HepG2 (cell line): ENCODE data around the gene EIF3L. TPM values are rescaled to one million over a fixed set of nuclear protein-coding genes. Genes with fewer than 3 reads are reported as not detected.
A peak's percentile ranks its signal among the peaks of the same experiment; 100 is the strongest.

Experiments
- AHR ChIP-seq: IDR thresholded peaks from 2 replicates; pipeline ENCODE4 v1.6.1; 2018; ENCODE audit warnings: missing genetic modification reagents, missing compliant biosample characterization
- BRCA1 ChIP-seq: sonication (generic); formaldehyde crosslinking; IDR thresholded peaks from 2 replicates; pipeline ENCODE4 v1.4.0; 2020; ENCODE audit warnings: missing genetic modification reagents
- CBFB ChIP-seq: sonication (generic); formaldehyde crosslinking; IDR thresholded peaks from 2 replicates; pipeline ENCODE4 v1.4.0; 2020; ENCODE audit warnings: missing genetic modification reagents
- CCAR2 ChIP-seq: fragments of 200-400 bp; formaldehyde crosslinking; optimal IDR thresholded peaks from 2 replicates; pipeline ENCODE3; 2018; ENCODE audit warnings: low read depth, mild to moderate bottlenecking, low read length, moderate library complexity
- FOXC1 ChIP-seq: sonication (generic); formaldehyde crosslinking; IDR thresholded peaks from 2 replicates; pipeline ENCODE4 v1.8.0; 2022; ENCODE audit warnings: mild to moderate bottlenecking, missing genetic modification reagents, borderline replicate concordance
- HCFC1 ChIP-seq: fragments of 150-350 bp; IDR thresholded peaks from 2 replicates; pipeline ENCODE4 v1.6.1; 2014; ENCODE audit warnings: low read depth, low read length
- JDP2 ChIP-seq: sonication (generic); formaldehyde crosslinking; IDR thresholded peaks from 2 replicates; pipeline ENCODE4 v1.8.1; 2022; ENCODE audit warnings: missing genetic modification reagents, borderline replicate concordance
- KAT2B ChIP-seq: fragments of 150-350 bp; IDR thresholded peaks from 2 replicates; pipeline ENCODE4 v1.6.1; 2014; ENCODE audit warnings: low read depth, low read length, borderline replicate concordance
- MAFG ChIP-seq: sonication (generic); formaldehyde crosslinking; IDR thresholded peaks from 2 replicates; pipeline ENCODE4 v1.5.1; 2020; ENCODE audit warnings: mild to moderate bottlenecking, missing genetic modification reagents
- PLRG1 ChIP-seq: fragments of 450-650 bp; conservative IDR thresholded peaks from 2 replicates; pipeline ENCODE4 v1.6.1; 2016
- WIZ ChIP-seq: sonication (generic); formaldehyde crosslinking; IDR thresholded peaks from 2 replicates; pipeline ENCODE4 v1.5.1; 2020; ENCODE audit warnings: mild to moderate bottlenecking, missing genetic modification reagents
- ZNF10 ChIP-seq: sonication (generic); formaldehyde crosslinking; IDR thresholded peaks from 2 replicates; pipeline ENCODE4 v1.4.0; 2020; ENCODE audit warnings: mild to moderate bottlenecking, low read depth, missing genetic modification reagents, borderline replicate concordance
- ZNF263 ChIP-seq: sonication (generic); formaldehyde crosslinking; IDR thresholded peaks from 2 replicates; pipeline ENCODE4 v1.4.0; 2020; ENCODE audit warnings: missing genetic modification reagents
- ZNF264 ChIP-seq: sonication (generic); formaldehyde crosslinking; IDR thresholded peaks from 2 replicates; pipeline ENCODE4 v1.4.0; 2020; ENCODE audit warnings: missing genetic modification reagents
- ZNF501 ChIP-seq: sonication (generic); formaldehyde crosslinking; IDR thresholded peaks from 2 replicates; pipeline ENCODE4 v1.5.1; 2020; ENCODE audit warnings: mild to moderate bottlenecking, moderate library complexity, missing genetic modification reagents
- ZNF546 ChIP-seq: sonication (generic); formaldehyde crosslinking; conservative IDR thresholded peaks from 2 replicates; pipeline ENCODE4 v1.8.1; 2023; ENCODE audit warnings: mild to moderate bottlenecking, missing genetic modification reagents
- ZNF569 ChIP-seq: sonication (generic); formaldehyde crosslinking; IDR thresholded peaks from 2 replicates; pipeline ENCODE4 v1.5.0; 2020; ENCODE audit warnings: mild to moderate bottlenecking, missing genetic modification reagents, moderate library complexity, borderline replicate concordance
- ZNF616 ChIP-seq: sonication (generic); formaldehyde crosslinking; IDR thresholded peaks from 2 replicates; pipeline ENCODE4 v1.5.0; 2020; ENCODE audit warnings: low read depth, mild to moderate bottlenecking, missing genetic modification reagents
- ZNF670 ChIP-seq: sonication (generic); formaldehyde crosslinking; IDR thresholded peaks from 2 replicates; pipeline ENCODE4 v1.8.0; 2022; ENCODE audit warnings: mild to moderate bottlenecking, missing genetic modification reagents, borderline replicate concordance
- ZNF672 ChIP-seq: sonication (generic); formaldehyde crosslinking; IDR thresholded peaks from 2 replicates; pipeline ENCODE4 v1.8.1; 2022; ENCODE audit warnings: missing genetic modification reagents
- ZNF780A ChIP-seq: sonication (generic); formaldehyde crosslinking; IDR thresholded peaks from 2 replicates; pipeline ENCODE4 v1.8.0; 2022; ENCODE audit warnings: mild to moderate bottlenecking, missing genetic modification reagents, moderate library complexity
- polyA plus RNA-seq, 8 experiments: library from polyadenylated mRNA; depleted of rRNA in 3 of 8; stranded (reverse) in 7 of 8; unstranded in 1 of 8; fragments of >200 nt; fragmentation: Illumina TruSeq in 4 of 8; extraction: Trizol in 4 of 8; gene quantifications; 2 replicates each; pipeline versions ENCODE4 v1.2.1 to v1.2.3, GENCODE V29; 2011 to 2016; ENCODE audit warnings: low read depth in 4 of 8, missing spikeins in 1 of 8, mixed read lengths in 1 of 8; ENCODE audit not compliant: insufficient read depth in 1 of 8
- total RNA-seq, 5 experiments: library from RNA; depleted of rRNA; stranded (reverse); fragments of >200 nt; fragmentation: Illumina TruSeq; extraction: Trizol; gene quantifications; 2 replicates each; pipeline ENCODE4 v1.2.3, GENCODE V29; 2016; ENCODE audit warnings: low read depth in 1 of 5
- TF ChIP-seq, protein P1 (sequence below): sonication (generic); formaldehyde crosslinking; IDR thresholded peaks from 2 replicates; pipeline ENCODE4 v1.4.0; 2020; ENCODE audit warnings: mild to moderate bottlenecking, missing genetic modification reagents
- TF ChIP-seq, protein P2 (sequence below): sonication (generic); formaldehyde crosslinking; IDR thresholded peaks from 2 replicates; pipeline ENCODE4 v1.4.0; 2020; ENCODE audit warnings: missing genetic modification reagents
- TF ChIP-seq, protein P3 (sequence below): IDR thresholded peaks from 2 replicates; pipeline ENCODE4 v1.6.1; 2016; ENCODE audit warnings: low read depth

Gene EIF3L
- total and polyA plus RNA-seq, 2 of the 13 experiments (the other 11 are each of a cell fraction or from before 2014, with no cell fraction given) = 514 to 793 TPM

DNA sequence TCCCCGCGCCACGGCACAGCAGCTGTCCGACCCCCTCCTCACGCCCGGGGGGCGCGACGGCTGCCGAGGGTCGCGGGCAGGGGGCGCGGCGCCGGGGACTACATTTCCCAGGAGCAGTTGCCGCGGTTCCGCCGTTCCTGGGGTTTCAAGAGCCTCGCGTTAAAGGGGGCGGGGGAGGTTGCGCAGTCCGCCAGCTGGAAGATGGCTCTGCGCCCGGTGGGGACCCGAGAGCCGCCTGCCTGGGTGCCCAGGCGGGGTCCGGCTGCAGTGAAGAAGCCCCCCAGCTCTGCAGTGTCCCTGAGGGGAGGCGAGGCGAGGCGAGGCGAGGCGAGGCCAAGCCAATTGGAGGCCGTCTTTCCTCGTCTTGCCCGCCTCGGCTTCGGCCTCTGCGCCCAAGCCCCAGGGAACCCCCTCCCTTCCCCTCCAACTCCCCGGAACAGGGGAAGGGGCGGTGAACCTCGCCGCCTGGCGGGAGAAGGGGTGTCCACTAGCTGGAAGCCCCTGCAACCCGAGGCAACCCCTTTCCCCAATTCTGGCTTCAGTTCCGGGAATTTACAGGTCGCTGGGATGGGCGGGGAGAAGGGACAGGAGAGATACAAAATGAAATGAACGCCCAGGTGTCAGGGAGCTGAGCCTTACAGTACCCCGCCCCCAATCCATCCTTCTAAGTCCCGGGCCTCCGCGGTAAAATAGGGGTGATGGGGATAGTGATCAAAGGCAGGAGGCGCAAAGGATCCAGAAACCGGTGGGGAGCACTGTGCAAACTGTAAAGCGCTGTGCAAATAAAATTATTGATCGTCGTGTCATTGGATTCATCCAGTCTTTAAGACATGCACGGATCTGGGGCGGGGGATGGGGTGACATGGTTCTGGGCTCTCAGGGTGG lies 46.7 kb upstream of the EIF3L start (continued):
- TF ChIP-seq ZNF264 (CRISPR knock-in tag) (no peak), ZNF780A (CRISPR knock-in tag) (no peak), ZNF10 (CRISPR knock-in tag) (no peak), ZNF569 (CRISPR knock-in tag) (no peak), ZNF616 (CRISPR knock-in tag) (no peak; the same call in 1 of the 2 replicates), PLRG1 (no peak), KAT2B (peak; percentile 49; the same call in 1 of the 2 replicates), JDP2 (CRISPR knock-in tag) (no peak), WIZ (CRISPR knock-in tag) (no peak), HCFC1 (peak; percentile 72; the same call in 1 of the 2 replicates), ZNF672 (CRISPR knock-in tag) (no peak), ZNF263 (CRISPR knock-in tag) (peak; percentile 97), MAFG (no peak), CBFB (CRISPR knock-in tag) (peak; percentile 62; the same call in 1 of the 2 replicates), ZNF546 (CRISPR knock-in tag) (no peak), FOXC1 (peak; percentile 63; the same call in 1 of the 2 replicates), BRCA1 (CRISPR knock-in tag) (no peak), ZNF501 (CRISPR knock-in tag) (peak; percentile 8; the same call in 1 of the 2 replicates), CCAR2 (no peak), ZNF670 (no peak), AHR (CRISPR knock-in tag) (no peak)
- TF ChIP-seq, protein P1, sequence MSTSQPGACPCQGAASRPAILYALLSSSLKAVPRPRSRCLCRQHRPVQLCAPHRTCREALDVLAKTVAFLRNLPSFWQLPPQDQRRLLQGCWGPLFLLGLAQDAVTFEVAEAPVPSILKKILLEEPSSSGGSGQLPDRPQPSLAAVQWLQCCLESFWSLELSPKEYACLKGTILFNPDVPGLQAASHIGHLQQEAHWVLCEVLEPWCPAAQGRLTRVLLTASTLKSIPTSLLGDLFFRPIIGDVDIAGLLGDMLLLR = no peak
- TF ChIP-seq, protein P2, sequence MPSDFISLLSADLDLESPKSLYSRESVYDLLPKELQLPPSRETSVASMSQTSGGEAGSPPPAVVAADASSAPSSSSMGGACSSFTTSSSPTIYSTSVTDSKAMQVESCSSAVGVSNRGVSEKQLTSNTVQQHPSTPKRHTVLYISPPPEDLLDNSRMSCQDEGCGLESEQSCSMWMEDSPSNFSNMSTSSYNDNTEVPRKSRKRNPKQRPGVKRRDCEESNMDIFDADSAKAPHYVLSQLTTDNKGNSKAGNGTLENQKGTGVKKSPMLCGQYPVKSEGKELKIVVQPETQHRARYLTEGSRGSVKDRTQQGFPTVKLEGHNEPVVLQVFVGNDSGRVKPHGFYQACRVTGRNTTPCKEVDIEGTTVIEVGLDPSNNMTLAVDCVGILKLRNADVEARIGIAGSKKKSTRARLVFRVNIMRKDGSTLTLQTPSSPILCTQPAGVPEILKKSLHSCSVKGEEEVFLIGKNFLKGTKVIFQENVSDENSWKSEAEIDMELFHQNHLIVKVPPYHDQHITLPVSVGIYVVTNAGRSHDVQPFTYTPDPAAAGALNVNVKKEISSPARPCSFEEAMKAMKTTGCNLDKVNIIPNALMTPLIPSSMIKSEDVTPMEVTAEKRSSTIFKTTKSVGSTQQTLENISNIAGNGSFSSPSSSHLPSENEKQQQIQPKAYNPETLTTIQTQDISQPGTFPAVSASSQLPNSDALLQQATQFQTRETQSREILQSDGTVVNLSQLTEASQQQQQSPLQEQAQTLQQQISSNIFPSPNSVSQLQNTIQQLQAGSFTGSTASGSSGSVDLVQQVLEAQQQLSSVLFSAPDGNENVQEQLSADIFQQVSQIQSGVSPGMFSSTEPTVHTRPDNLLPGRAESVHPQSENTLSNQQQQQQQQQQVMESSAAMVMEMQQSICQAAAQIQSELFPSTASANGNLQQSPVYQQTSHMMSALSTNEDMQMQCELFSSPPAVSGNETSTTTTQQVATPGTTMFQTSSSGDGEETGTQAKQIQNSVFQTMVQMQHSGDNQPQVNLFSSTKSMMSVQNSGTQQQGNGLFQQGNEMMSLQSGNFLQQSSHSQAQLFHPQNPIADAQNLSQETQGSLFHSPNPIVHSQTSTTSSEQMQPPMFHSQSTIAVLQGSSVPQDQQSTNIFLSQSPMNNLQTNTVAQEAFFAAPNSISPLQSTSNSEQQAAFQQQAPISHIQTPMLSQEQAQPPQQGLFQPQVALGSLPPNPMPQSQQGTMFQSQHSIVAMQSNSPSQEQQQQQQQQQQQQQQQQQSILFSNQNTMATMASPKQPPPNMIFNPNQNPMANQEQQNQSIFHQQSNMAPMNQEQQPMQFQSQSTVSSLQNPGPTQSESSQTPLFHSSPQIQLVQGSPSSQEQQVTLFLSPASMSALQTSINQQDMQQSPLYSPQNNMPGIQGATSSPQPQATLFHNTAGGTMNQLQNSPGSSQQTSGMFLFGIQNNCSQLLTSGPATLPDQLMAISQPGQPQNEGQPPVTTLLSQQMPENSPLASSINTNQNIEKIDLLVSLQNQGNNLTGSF (CRISPR knock-in tag) = no peak
- TF ChIP-seq, protein P3, sequence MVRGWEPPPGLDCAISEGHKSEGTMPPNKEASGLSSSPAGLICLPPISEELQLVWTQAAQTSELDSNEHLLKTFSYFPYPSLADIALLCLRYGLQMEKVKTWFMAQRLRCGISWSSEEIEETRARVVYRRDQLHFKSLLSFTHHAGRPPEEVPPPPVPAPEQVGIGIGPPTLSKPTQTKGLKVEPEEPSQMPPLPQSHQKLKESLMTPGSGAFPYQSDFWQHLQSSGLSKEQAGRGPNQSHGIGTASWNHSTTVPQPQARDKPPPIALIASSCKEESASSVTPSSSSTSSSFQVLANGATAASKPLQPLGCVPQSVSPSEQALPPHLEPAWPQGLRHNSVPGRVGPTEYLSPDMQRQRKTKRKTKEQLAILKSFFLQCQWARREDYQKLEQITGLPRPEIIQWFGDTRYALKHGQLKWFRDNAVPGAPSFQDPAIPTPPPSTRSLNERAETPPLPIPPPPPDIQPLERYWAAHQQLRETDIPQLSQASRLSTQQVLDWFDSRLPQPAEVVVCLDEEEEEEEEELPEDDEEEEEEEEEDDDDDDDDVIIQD (CRISPR knock-in tag) = no peak
